Esophagus muscularis mucosa (tissue), 3 donors: Measurements from ENCODE around the gene KIAA1210.

ENCODE experiments used
- CTCF ChIP-seq, 3 experiments: fragments of 200-600 bp in 2 of 3; fragments of 450-650 bp in 1 of 3; sonication (generic) in 2 of 3; IDR thresholded peaks; one replicate each; pipeline ENCODE4 v1.5.1; 2017 to 2019; ENCODE audit warnings: antibody characterized with exemption in 3 of 3, mild to moderate bottlenecking in 2 of 3, moderate library complexity in 1 of 3
- POLR2AphosphoS5 ChIP-seq, 2 donors: sonication (generic); formaldehyde crosslinking; IDR thresholded peaks; one replicate each; pipeline ENCODE4 v1.6.1; 2017; ENCODE audit warnings: antibody characterized with exemption in 2 of 2

- TF ChIP-seq CTCF (IDR thresholded peaks at IDR 0.05) (no peak), POLR2AphosphoS5 (IDR thresholded peaks at IDR 0.05) (no peak)
Observed at GRCh38 chrX:119040432-119040831, 87.2 kb downstream of the KIAA1210 start.
